Stimulated activated CD8-positive, alpha-beta memory T cell treated with anti-CD3 and anti-CD28 coated beads, Interleukin-7, amount 100 ng/mL, for 4 hours (primary cell): ENCODE results near the gene ZNF385B.
"Not testable (repeated sequence)": the region's sequence is repeated elsewhere in the genome, so short reads cannot be mapped to it uniquely, and the experiment has no call there.

ENCODE experiments used
- DNase-seq, 2 donors: peaks; one replicate each; pipeline ENCODE4 v3.0.0-alpha.2; 2020; ENCODE audit warnings: low read depth in 2 of 2

The ZNF385B gene

DNA sequence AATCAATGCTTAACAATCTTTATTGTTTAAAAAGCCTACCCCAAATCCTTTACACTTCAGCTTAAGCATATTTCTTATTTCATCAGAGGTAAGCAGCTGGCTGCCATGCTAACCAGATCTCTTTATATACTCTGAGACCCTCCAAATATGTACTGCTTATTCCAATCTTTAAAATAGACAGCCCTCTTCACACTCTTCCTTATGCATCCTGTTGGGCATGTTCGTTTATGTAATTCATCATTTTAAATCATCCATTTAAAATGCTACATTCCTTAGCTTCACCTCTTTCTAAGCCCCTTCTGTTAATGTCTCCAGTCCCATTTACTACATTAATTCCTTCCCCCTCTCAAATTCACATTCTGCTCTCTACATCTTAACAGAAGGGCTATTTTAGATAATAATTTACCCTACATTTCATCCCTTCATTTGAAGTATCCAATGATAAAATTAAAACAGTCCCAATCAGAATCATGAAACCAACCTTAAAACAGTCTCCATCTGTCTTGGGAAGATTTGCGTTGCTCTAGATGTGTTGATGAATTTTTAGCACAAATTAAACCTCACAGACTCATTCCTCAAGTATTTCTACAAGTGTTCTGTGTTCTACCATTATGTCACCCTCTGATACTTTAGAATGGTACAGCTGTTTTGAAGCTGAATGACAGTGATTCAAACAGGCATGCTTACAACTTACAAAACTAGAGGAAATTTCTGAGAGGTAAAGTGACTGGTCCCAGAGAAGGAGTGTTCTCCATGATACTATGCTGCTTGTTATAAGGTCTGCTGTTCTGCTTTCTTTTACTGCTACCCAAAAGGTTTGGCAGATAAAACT lies 59.1 kb downstream of the ZNF385B start:
- no peak for DNase-seq

DNA sequence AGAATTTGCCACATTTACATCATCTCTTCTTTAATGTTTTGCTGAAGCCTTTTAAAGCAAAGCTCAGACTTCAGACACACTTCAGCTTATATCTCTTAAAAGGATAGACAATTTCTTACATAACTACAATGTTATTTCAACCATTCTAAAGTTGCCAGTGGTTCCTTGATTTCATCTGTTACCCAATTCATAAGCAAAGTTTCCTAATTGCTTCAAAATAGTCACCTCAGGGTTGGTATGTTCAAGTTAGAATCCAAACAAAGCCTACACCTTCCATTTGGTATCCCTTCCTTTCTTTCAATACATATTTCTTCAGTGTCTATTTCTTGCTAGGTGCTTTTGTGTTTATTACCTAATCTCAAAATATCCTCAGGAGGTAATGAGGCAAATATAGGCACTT lies 60.6 kb downstream of the ZNF385B start:
- DNase-seq: no peak

DNA sequence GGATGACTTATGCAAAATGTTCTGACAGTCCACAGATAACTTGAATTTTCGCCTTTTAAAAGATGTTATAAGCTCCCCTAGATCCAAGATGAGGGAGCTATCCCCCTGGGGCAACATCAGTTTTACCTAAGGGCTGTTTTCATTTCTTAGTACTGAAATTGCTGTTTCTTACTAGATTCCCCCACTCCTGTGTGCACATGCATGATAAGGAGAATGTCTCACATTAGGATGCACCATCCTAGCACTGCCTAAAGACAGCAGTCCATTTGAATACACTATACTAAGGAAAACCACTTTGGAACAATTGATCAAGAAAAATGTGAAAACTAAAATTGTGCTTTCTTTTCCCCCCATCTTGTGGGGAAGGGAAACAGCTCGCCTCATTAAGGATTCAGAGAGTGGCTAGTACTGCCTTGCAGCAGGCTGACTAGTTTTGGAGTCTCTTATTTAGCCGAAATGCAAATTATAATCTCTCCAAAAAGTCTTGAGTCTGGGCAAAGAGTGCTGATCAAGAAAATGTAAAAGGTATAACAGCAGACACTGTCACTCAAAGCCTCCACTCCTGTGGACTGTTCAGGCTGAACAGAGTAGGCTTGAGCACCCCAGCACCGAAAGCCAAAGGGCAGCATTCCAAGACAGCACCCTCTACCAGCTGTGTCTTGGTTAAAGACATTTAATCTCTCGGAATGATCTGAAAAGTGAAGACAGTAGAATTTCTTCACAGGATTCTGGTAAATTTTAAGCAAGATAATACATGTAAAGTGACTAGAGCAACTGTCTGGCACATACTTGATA lies 65.0 kb downstream of the ZNF385B start:
- no peak for DNase-seq

- DNase-seq: no peak
These were observed 67.5 kb downstream of the ZNF385B start for GRCh38 chr2:179793902-179794301.

- no peak for DNase-seq
These were observed 68.2 kb downstream of the ZNF385B start for GRCh38 chr2:179793238-179793637.

DNA sequence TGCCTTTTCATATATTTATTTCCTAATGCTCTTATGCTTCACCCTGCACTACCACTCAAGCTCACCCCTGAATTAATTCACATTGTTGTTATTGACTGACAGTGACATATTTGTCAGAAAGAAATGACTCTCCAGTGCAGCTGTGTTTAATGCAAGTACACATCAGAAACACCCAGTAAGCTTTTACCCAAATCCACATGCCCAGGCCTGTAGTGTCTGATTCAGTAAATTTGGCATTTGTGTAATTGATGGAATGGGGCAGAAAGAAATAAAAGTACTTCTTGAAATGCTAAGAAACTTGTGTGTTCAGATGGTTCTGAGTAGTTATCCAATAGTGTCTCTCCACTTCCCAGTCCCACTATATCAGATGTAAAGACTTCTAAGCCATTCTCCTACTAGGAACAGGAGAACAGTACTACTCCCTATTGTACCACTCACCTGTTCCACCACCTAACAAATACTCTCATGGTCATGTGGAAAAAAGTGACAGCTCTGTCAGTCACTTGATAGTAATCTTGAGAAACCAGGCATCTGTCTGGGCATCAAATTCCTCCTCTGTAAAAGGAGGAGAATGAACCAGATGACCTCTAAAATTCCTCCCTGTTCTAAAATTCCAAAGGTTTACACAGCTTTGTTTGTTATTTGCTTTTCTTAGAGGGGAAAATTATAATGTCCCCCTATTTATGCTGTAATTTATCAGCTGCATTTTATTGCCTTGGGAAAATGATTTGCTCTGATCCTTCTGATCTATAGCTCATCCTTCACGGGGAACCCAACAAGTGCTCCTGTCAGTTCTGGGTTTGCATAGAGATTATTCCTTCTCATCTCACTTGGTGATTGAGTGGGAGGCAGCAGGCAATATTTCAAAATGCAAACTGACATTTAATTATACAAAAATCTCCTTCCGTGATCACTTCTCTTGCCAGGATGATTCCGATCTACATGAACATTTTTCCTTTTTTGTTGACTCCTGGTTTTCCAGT lies 70.9 kb downstream of the ZNF385B start:
- no peak for DNase-seq

- no peak for DNase-seq
These were observed 73.3 kb downstream of the ZNF385B start for GRCh38 chr2:179788104-179788503.

GRCh38 chr2:179787601-179788000 lies 73.8 kb downstream of the ZNF385B start:
- DNase-seq: no peak

GRCh38 chr2:179785902-179786301 lies 75.5 kb downstream of the ZNF385B start:
- no peak for DNase-seq

GRCh38 chr2:179782346-179782745 lies 79.1 kb downstream of the ZNF385B start:
- DNase-seq: not testable (repeated sequence)

DNA sequence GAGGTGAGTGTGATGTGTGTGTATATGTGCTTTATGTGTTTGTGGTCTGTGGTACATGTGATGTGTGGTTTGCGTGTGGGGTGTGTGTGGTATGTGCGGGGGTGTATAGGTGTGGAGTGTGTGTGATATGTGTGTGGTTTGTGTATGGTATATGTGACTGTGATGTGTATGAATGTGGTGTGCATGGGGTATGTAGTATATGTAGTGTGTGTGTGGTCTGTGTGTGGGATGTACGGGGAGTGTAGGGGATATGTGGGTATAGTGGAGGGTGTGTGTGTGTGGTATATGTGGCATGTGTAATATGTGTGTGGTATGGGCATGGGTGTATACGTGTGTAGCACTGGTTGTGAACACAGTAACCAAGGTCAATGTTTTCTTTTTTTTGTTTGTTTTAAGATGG lies 87.4 kb downstream of the ZNF385B start:
- no peak for DNase-seq

DNA sequence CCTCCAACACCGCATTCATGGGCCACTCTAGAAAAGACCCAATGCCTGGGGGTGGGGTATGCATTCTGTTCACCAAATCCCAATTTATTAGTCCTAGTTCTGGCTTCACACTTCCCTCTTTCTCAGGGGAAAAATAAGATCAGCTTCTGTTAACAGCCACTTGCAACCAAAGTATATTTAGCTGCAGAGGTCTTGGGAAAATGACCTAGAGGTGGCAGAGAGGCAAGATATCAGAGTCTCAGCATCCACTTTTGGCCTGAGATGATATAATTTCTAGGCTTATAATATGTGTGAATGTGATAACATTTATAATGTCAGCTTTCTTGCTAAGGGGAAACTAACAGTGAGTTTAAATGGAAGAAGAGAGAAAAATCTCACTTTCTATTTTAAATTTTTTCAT lies 89.1 kb downstream of the ZNF385B start:
- no peak for DNase-seq

GRCh38 chr2:179771791-179772190 lies 89.6 kb downstream of the ZNF385B start:
- DNase-seq: no peak

DNA sequence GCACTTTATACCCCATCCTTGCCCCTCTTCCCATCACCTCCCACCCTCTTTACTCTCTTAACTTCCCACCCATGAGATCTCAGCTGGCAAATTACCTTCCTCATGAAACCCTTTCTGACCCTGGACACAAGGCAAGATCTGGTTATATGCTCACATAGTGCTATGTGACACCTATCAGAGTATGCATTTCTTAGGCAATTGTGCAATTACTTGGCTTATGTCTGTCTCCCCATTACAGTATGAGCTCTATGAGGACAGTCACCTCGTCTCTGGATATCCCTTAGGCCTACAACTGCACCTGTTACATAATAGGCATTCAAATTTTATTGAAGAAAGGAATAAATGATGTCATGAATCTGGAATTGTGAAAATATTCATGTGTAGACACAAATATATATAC lies 91.4 kb downstream of the ZNF385B start:
- DNase-seq: no peak

- DNase-seq: no peak
These were observed 92.1 kb downstream of the ZNF385B start for GRCh38 chr2:179769323-179769722.

DNA sequence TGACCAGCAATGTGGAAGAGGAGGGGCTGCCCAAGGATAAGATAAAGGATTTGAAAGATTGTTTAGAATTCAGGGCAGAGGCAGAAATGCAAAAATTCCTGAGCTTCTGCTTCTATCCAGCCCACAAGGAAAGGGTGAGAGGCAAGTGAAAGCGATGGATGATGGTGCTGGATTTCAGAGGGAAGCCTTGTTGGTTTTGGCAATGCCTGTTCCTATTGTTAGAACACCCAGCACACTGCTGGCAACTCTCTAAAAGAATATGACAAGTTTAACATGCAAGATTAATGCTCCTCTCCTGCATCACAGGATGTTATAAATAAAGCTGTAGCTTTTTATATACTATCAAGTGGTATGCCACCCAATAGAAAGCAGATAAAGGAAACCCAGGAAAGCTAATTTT lies 92.6 kb downstream of the ZNF385B start:
- DNase-seq: no peak

- no peak for DNase-seq
These were observed 95.7 kb downstream of the ZNF385B start for GRCh38 chr2:179765666-179766065.

GRCh38 chr2:179764710-179765109 lies 96.7 kb downstream of the ZNF385B start:
- DNase-seq: no peak

DNA sequence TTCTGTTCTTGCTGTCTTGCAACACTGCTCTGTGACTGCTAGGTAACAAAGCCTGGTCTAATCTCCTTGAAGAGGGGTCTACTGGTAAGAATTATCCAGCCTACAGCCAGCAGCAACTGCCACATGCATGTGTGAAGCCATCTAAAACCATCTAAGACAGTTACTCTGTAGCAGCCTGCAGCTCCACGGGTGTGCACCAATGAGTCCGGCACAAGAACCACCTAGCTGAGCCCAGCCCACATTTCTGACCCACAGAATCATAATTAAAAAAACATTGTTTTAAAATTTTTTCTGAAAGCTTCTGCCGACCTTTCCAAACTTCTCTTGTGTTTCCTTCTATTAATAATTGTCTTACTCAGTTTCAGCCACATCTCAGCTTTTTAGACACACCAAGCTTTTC lies 102.8 kb downstream of the ZNF385B start:
- no peak for DNase-seq

- DNase-seq: no peak
These were observed 110.1 kb downstream of the ZNF385B start for GRCh38 chr2:179751163-179751809.

DNA sequence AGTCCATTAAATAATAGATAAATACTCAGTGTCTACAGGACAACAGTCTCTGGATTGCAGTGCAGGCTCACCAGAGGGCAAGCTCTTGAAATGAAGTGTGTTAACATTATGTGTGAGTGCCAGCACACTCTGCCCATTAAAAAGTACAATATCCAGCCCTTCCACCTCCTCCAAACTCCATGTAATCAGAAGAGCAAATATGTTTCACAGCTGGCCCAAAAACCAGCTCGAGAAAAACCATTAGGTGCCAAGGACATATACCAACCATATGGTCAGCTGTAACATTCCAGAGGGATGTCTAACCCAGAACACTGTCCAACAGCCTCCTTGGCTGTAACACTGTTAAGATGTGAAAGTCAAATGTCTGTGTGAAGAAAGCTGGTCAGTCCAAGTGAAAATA lies 112.2 kb downstream of the ZNF385B start:
- no peak for DNase-seq
